Stromal cell of bone marrow (primary cell): Measurements from ENCODE around the gene SMARCAL1.

ENCODE experiments used
- DNase-seq: peaks from one replicate; pipeline ENCODE4 v3.0.0-alpha.2; 2012; ENCODE audit warnings: low read depth

The SMARCAL1 gene

GRCh38 chr2:216477283-216478035, 65.2 kb downstream of the SMARCAL1 start:
- DNase-seq: no peak

- peak; percentile 48 for DNase-seq
Measured at GRCh38 chr2:216478151-216478550, 65.9 kb downstream of the SMARCAL1 start.

- DNase-seq: no peak
Measured at GRCh38 chr2:216478791-216479190, 66.5 kb downstream of the SMARCAL1 start.

GRCh38 chr2:216480221-216480620, 67.9 kb downstream of the SMARCAL1 start:
- no peak for DNase-seq

- DNase-seq: no peak
Measured at GRCh38 chr2:216482640-216483039, 70.4 kb downstream of the SMARCAL1 start.

DNA sequence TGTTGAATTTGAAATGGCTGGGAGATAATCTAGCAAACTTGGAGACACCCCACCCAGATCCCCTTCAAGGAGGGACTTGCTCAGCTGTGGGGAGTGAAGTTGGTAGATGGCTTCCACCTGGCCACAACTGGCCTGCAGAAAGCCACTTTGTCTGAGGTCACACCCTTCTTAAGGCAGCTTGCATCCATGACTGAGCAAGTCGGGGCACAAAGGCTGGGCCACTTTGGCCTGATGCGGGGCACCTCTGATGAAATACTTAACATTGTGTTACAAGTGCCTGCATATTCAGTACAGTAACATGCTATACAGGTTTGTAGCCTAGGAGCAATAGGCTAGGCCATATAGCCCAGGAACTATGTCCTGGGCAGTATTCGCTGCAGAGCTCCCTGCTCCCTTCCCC, 73.0 kb downstream of the SMARCAL1 start:
- no peak for DNase-seq

DNA sequence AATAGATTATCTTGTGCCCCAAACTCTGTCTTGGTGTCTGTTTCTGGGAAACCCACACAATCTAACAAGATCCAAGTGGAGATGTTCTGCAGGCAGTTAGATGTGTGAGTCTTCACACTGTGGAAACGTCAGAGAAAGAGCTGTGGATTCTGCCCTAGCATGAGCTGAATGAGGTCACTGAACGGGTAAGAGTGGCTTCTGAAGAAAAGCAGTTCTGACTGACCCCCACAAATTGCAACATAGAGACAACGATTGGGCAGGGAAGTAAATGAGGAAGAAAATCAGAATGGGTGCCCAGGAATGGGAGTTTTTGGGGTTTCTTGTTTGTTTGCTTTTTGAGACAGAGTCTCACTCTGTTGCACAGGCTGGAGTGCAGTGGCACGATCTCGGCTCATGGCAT, 73.5 kb downstream of the SMARCAL1 start:
- no peak for DNase-seq

DNA sequence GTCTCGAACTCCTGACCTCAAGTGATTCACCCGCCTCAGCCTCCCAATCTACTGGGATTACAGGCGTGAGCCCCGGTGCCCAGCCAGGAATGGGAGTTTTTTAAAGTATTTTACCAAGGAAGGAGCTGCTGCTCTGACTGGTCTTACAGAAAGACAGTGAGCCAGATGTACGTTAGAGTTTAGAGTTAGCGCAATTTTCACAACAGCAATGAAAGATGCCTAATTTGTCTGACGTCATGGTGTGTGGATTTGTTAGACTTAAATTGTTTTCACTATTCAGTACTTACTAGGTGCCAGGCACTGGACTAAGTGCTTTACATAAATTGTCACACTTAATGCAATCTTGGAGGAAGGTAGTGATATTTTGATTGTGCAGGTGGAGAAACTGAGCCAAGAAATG, 74.0 kb downstream of the SMARCAL1 start:
- DNase-seq: no peak

GRCh38 chr2:216486708-216487107, 74.4 kb downstream of the SMARCAL1 start:
- no peak for DNase-seq

DNA sequence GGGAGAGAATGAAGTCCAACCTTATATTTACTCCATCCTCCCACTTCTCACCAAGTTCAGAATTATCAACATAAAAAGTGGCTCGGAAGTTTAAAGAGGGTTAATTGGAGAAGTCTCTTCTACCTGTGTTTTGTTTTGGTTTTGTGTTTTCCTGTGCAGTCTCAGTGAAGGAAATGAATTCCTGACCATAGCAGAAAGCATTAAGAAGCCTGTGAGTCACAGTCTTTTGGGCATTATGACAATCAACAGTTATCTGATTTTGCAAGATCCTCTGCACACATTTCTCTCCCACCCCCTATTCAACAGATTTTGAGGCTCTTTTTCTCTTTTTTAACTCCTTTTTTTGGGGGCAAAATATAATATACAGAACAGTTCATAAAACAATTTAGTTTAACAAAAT, 77.8 kb downstream of the SMARCAL1 start:
- DNase-seq: peak; percentile 58

- no peak for DNase-seq
Measured at GRCh38 chr2:216491793-216492596, 79.7 kb downstream of the SMARCAL1 start.

DNA sequence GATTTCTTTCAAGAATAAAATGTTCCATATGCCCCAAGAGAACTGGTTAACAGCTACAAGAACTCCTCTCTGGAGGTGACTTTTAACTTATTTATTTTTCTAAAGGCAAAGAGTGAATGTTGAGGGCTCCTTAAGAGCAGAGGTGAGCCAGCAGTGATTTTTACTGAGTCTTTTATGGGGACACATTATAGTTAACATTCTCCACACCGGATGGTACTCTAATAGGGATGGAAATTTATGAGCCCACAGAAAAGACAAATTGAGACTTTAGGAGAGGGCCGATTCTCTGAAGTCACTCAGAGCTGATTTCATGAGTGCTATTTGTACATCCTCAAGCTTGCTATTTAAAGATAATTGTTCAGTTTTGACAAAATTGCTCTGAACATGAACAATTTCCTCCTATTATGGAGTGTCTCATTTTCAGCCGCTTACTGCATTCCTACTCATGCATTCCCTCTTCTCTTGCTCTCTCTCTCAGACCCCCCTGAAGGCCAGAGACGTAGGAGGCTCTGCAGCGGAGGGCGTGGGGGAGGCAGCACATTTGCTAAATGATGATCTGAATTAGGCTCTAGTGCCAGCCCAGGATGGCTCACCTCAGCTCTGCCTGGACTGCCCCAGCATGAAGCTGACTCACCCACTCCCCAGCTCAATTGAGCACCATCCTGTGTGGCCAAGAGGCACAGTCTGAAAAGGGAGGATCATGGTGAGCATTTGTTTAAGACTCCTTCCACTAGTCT, 80.5 kb downstream of the SMARCAL1 start:
- DNase-seq: peak; percentile 33

GRCh38 chr2:216493334-216493685, 81.0 kb downstream of the SMARCAL1 start:
- DNase-seq: no peak

DNA sequence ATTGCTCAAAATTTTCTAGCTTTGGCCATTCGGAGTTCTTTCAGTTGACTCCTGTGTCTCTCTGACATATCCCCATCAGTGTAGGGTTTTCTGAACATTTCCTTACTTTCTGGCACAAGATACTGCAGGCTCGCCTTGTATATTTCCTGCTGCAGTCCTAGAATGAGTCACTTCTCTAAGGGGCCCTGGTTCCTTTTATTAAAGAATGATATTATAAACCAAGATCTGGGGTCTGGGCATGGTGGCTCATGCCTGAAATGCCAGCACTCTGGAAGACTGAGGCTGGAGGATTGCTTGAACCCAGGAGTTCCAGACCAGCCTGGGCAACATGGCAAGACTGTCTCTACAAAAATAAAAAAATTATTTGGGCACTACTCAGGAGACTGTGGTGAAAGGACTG, 83.4 kb downstream of the SMARCAL1 start:
- no peak for DNase-seq

DNA sequence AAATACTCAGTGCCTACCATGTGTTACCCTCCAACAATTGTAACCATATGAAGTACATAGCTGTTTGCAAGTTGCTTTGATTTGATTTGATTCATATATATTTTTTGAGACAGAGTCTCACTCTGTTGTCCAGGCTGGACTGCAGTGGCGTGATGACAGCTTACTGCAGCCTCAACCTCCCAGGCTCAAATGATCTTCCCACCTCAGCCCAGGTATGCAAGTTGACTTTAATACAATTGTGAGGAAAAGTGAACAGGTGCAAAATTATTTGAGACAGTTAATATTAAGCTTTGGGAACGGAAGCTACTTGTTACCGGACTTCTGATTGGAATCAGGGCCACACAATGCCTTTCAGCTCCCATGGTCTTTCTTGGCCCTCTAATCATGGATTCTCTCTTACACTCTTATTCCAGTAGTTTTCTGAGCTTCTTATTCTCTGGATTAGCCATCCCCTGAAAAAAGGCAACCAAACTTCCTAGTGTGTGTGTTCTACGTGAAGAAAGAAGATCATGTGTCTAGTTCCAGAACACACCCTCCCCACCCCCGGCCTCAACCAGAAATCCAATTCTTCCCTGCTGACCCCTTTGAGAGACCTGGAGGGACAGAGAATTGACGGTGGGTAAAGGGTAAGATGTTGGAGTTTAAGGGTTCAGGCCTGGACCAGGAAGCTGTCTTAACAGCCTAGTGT, 85.2 kb downstream of the SMARCAL1 start:
- DNase-seq: no peak

GRCh38 chr2:216498070-216498378, 85.7 kb downstream of the SMARCAL1 start:
- no peak for DNase-seq

- DNase-seq: peak; percentile 94
Measured at GRCh38 chr2:216498379-216499352, 86.4 kb downstream of the SMARCAL1 start, which contains the start of gene RPL37A. Gene RPL37A (plus strand): TSS chr2:216498844. CDS start chr2:216498875, 31 bp downstream.

DNA sequence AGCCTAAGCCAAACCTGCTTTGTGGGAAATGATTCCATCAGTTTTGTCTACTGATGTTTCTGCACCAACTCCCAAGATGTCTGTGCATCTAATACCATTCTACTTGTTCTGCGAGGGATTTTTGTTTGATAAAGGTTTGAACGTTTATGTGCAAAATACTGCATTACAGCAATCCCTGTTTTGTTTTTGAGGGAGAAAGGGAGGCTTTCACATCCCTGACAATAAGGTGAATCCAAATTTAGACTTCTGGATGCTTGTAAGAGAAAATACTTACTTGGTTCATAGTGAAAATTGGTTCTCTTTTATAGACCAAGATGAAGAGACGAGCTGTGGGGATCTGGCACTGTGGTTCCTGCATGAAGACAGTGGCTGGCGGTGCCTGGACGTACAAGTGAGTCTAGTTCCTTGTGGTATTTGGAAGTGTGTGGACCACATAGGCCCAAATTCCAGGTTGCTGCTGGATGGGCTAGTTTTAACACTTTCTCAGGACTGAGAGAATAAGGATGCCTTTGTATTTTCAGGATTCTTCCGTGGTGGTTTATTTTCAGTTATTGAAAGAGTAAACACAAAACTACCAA, 87.4 kb downstream of the SMARCAL1 start:
- no peak for DNase-seq

DNA sequence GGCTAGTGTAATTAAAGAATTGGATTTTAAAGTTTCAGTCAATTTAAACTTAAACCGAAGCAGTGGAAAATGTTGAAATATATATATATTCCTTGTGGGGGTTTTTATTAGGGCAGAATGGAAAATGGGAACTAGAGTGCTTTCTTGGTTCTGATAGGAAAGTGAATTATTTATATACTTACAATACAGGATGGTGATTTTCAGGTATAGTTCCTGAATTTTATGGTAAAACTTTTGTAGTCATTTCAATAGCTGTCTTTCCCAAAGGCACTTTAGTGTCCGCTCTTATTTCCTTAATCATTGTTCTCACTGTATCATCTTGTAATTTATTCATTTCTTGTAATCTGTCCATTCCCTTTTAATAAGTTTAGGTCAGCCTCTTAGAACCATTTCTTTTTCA, 88.3 kb downstream of the SMARCAL1 start:
- no peak for DNase-seq

DNA sequence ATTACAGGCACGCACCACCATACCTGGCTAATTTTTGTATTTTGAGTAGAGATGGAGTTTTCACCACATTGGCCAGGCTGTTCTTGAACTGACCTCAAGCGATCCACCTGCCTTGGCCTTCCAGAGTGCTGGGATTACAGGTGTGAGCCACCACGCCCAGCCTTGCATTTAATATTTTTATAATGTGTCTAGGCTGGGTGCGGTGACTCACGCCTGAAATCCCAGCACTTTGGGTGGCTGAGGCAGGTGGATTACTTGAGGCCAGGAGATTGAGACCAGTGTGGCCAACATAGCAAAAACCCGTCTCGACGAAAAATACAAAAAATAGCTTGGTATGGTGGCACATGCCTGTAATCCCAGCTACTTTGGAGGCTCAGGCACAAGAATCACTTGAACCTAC, 89.6 kb downstream of the SMARCAL1 start:
- no peak for DNase-seq
